HepG2 (cell line): ENCODE results near the gene NRSN2. TPM values are rescaled to one million over a fixed set of nuclear protein-coding genes. Genes with fewer than 3 reads are reported as not detected.
A peak's percentile ranks its signal among the peaks of the same experiment; 100 is the strongest.

Experiments
- ELF4 ChIP-seq: sonication (generic); formaldehyde crosslinking; IDR thresholded peaks from 2 replicates; pipeline ENCODE4 v1.5.0; 2020; ENCODE audit warnings: missing genetic modification reagents, mild to moderate bottlenecking, moderate library complexity, borderline replicate concordance
- HNF4G ChIP-seq, 2 experiments: sonication (generic) in 1 of 2; formaldehyde crosslinking in 1 of 2; IDR thresholded peaks; 2 replicates each; pipeline versions ENCODE4 v1.4.0 to v1.6.1; 2011 to 2020; ENCODE audit warnings: borderline replicate concordance in 2 of 2, low read depth in 2 of 2, mild to moderate bottlenecking in 2 of 2, low read length in 1 of 2, missing genetic modification reagents in 1 of 2, moderate library complexity in 1 of 2
- NBN ChIP-seq: fragments of 450-650 bp; conservative IDR thresholded peaks from 2 replicates; pipeline ENCODE4 v1.6.1; 2017
- PAF1 ChIP-seq: IDR thresholded peaks from 2 replicates; pipeline ENCODE4 v1.6.1; 2016; ENCODE audit warnings: missing genetic modification reagents, missing compliant biosample characterization
- PPARG ChIP-seq: conservative IDR thresholded peaks from 2 replicates; pipeline ENCODE4 v1.6.1; 2016; ENCODE audit warnings: missing biosample characterization, missing genetic modification reagents
- RBAK ChIP-seq: sonication (generic); formaldehyde crosslinking; IDR thresholded peaks from 2 replicates; pipeline ENCODE4 v1.5.1; 2020; ENCODE audit warnings: mild to moderate bottlenecking, missing genetic modification reagents
- SOX6 ChIP-seq, 2 experiments: fragments of 450-650 bp in 1 of 2; sonication (generic) in 1 of 2; formaldehyde crosslinking in 1 of 2; IDR thresholded peaks; 2 replicates each; pipeline versions ENCODE4 v1.4.0 to v1.6.1; 2017 to 2020; ENCODE audit warnings: antibody characterized with exemption in 1 of 2, mild to moderate bottlenecking in 1 of 2, missing genetic modification reagents in 1 of 2
- TBX3 ChIP-seq: fragments of 450-650 bp; IDR thresholded peaks from 2 replicates; pipeline ENCODE4 v1.6.1; 2017; ENCODE audit warnings: antibody characterized with exemption, mild to moderate bottlenecking, inconsistent platforms, borderline replicate concordance
- WIZ ChIP-seq: sonication (generic); formaldehyde crosslinking; IDR thresholded peaks from 2 replicates; pipeline ENCODE4 v1.5.1; 2020; ENCODE audit warnings: mild to moderate bottlenecking, missing genetic modification reagents
- ZNF10 ChIP-seq: sonication (generic); formaldehyde crosslinking; IDR thresholded peaks from 2 replicates; pipeline ENCODE4 v1.4.0; 2020; ENCODE audit warnings: mild to moderate bottlenecking, low read depth, missing genetic modification reagents, borderline replicate concordance
- ZNF558 ChIP-seq: sonication (generic); formaldehyde crosslinking; IDR thresholded peaks from 2 replicates; pipeline ENCODE4 v1.9.0; 2022; ENCODE audit warnings: mild to moderate bottlenecking, missing genetic modification reagents, borderline replicate concordance
- ZNF598 ChIP-seq: sonication (generic); formaldehyde crosslinking; IDR thresholded peaks from 2 replicates; pipeline ENCODE4 v1.5.1; 2020; ENCODE audit warnings: mild to moderate bottlenecking, missing genetic modification reagents, borderline replicate concordance
- ZNF879 ChIP-seq: sonication (generic); formaldehyde crosslinking; IDR thresholded peaks from 2 replicates; pipeline ENCODE4 v1.8.1; 2023; ENCODE audit warnings: missing genetic modification reagents
- ZSCAN22 ChIP-seq: sonication (generic); formaldehyde crosslinking; IDR thresholded peaks from 2 replicates; pipeline ENCODE4 v1.4.0; 2020; ENCODE audit warnings: mild to moderate bottlenecking, missing genetic modification reagents
- polyA plus RNA-seq, 8 experiments: library from polyadenylated mRNA; depleted of rRNA in 3 of 8; stranded (reverse) in 7 of 8; unstranded in 1 of 8; fragments of >200 nt; fragmentation: Illumina TruSeq in 4 of 8; extraction: Trizol in 4 of 8; gene quantifications; 2 replicates each; pipeline versions ENCODE4 v1.2.1 to v1.2.3, GENCODE V29; 2011 to 2016; ENCODE audit warnings: low read depth in 4 of 8, missing spikeins in 1 of 8, mixed read lengths in 1 of 8; ENCODE audit not compliant: insufficient read depth in 1 of 8
- total RNA-seq, 5 experiments: library from RNA; depleted of rRNA; stranded (reverse); fragments of >200 nt; fragmentation: Illumina TruSeq; extraction: Trizol; gene quantifications; 2 replicates each; pipeline ENCODE4 v1.2.3, GENCODE V29; 2016; ENCODE audit warnings: low read depth in 1 of 5
- TF ChIP-seq, protein P1 (sequence below), 2 experiments: sonication (generic) in 1 of 2; formaldehyde crosslinking in 1 of 2; IDR thresholded peaks; 2 replicates each; pipeline versions ENCODE4 v1.6.1 to v1.9.0; 2014 to 2022; ENCODE audit warnings: antibody characterized with exemption in 1 of 2, borderline replicate concordance in 1 of 2, inconsistent platforms in 1 of 2, low read depth in 1 of 2, missing genetic modification reagents in 1 of 2
- TF ChIP-seq, protein P2 (sequence below): IDR thresholded peaks from 2 replicates; pipeline ENCODE4 v1.6.1; 2016; ENCODE audit warnings: missing compliant biosample characterization, missing genetic modification reagents, borderline replicate concordance
- TF ChIP-seq, protein P3 (sequence below): sonication (generic); formaldehyde crosslinking; IDR thresholded peaks from 2 replicates; pipeline ENCODE4 v1.5.0; 2020; ENCODE audit warnings: mild to moderate bottlenecking, missing genetic modification reagents

Gene NRSN2
- total and polyA plus RNA-seq, 2 of the 13 experiments (the other 11 are each of a cell fraction or from before 2014, with no cell fraction given) = 32.3 to 49.4 TPM

DNA sequence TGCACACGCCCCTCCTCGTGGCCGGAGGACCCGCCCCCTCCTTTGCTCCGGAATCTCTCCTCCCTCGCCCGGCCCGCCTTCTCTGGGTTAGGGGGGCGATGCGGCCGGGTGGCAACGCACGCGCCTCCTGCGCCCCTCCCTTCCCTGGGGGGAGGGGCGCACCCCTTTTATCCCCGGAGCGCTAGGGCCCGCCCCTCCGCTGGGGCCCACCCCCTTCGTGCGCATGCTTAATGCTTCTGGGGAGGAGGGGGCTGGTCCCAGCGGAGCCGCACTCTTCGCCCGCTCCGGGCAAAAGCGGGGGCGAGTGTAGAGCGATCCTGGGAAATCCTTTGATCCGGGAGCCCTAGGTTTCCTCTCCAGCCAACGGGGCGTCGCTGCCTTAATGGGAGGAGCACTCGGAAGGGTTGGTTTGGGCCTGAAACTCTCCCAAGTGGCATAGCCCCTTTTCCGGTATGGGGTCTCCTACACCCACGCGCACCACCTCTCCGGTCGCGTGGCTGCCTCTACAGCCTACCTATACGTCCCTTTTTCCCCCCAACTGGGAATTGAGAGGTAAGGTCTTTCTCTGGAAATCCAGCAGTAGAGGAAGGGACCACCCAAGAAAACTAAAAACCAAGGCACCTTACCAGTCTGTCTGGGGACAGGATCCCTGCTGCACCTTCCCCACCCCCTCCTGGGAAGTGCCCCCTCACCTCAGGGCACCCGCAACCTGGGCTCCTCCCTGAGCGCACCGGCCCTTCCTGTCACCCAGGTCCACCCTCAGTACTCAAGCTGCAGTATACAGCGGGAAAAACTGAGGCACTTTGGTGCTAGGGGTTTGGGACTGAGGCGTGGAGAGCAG, 19.5 kb upstream of the NRSN2 start (continued):
- TF ChIP-seq PAF1 (CRISPR knock-in tag) (no peak), ELF4 (no peak), NBN (no peak), ZSCAN22 (CRISPR knock-in tag) (no peak), ZNF598 (CRISPR knock-in tag) (no peak; the same call in 1 of the 2 replicates), WIZ (CRISPR knock-in tag) (no peak), RBAK (CRISPR knock-in tag) (no peak; the same call in 1 of the 2 replicates), TBX3 (0 out of 2 replicates have a peak, but pooled peaks have one; percentile 59), SOX6 (IDR thresholded peaks at IDR 0.05) (no peak), SOX6 (CRISPR knock-in tag; IDR thresholded peaks at IDR 0.05) (peak; percentile 72; the same call in 1 of the 2 replicates), PPARG (CRISPR knock-in tag) (0 out of 2 replicates have a peak, but pooled peaks have one; percentile 43), ZNF558 (CRISPR knock-in tag) (no peak), HNF4G (IDR thresholded peaks at IDR 0.05; ENCODE audit: borderline replicate concordance, low read depth, low read length) (no peak), HNF4G (CRISPR knock-in tag; IDR thresholded peaks at IDR 0.05; ENCODE audit: borderline replicate concordance, low read depth) (no peak), ZNF10 (CRISPR knock-in tag) (no peak), ZNF879 (CRISPR knock-in tag) (no peak)
- TF ChIP-seq, protein P1, sequence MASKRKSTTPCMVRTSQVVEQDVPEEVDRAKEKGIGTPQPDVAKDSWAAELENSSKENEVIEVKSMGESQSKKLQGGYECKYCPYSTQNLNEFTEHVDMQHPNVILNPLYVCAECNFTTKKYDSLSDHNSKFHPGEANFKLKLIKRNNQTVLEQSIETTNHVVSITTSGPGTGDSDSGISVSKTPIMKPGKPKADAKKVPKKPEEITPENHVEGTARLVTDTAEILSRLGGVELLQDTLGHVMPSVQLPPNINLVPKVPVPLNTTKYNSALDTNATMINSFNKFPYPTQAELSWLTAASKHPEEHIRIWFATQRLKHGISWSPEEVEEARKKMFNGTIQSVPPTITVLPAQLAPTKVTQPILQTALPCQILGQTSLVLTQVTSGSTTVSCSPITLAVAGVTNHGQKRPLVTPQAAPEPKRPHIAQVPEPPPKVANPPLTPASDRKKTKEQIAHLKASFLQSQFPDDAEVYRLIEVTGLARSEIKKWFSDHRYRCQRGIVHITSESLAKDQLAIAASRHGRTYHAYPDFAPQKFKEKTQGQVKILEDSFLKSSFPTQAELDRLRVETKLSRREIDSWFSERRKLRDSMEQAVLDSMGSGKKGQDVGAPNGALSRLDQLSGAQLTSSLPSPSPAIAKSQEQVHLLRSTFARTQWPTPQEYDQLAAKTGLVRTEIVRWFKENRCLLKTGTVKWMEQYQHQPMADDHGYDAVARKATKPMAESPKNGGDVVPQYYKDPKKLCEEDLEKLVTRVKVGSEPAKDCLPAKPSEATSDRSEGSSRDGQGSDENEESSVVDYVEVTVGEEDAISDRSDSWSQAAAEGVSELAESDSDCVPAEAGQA (IDR thresholded peaks at IDR 0.05; ENCODE audit: low read depth) = peak; percentile 23; the same call in 1 of the 2 replicates
- TF ChIP-seq, protein P1 (CRISPR knock-in tag; IDR thresholded peaks at IDR 0.05; ENCODE audit: borderline replicate concordance) = no peak
- TF ChIP-seq, protein P2, sequence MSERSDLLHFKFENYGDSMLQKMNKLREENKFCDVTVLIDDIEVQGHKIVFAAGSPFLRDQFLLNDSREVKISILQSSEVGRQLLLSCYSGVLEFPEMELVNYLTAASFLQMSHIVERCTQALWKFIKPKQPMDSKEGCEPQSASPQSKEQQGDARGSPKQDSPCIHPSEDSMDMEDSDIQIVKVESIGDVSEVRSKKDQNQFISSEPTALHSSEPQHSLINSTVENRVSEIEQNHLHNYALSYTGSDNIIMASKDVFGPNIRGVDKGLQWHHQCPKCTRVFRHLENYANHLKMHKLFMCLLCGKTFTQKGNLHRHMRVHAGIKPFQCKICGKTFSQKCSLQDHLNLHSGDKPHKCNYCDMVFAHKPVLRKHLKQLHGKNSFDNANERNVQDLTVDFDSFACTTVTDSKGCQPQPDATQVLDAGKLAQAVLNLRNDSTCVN = no peak
- TF ChIP-seq, protein P3, sequence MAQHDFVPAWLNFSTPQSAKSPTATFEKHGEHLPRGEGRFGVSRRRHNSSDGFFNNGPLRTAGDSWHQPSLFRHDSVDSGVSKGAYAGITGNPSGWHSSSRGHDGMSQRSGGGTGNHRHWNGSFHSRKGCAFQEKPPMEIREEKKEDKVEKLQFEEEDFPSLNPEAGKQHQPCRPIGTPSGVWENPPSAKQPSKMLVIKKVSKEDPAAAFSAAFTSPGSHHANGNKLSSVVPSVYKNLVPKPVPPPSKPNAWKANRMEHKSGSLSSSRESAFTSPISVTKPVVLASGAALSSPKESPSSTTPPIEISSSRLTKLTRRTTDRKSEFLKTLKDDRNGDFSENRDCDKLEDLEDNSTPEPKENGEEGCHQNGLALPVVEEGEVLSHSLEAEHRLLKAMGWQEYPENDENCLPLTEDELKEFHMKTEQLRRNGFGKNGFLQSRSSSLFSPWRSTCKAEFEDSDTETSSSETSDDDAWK (CRISPR knock-in tag) = no peak
